Cerebellar cortex (tissue), 1 donor: ENCODE results near the gene NMT1.

Experiments used
- DNase-seq: peaks from one replicate; pipeline ENCODE4 v3.0.0-alpha.2; 2015; ENCODE audit warnings: low spot score

The NMT1 gene

GRCh38 chr17:45155483-45155882 is 94.4 kb downstream of the NMT1 start:
- no peak for DNase-seq

GRCh38 chr17:45156242-45156641 is 95.1 kb downstream of the NMT1 start:
- no peak for DNase-seq
